ENCODE measurements around the gene PIK3CB.

DNA sequence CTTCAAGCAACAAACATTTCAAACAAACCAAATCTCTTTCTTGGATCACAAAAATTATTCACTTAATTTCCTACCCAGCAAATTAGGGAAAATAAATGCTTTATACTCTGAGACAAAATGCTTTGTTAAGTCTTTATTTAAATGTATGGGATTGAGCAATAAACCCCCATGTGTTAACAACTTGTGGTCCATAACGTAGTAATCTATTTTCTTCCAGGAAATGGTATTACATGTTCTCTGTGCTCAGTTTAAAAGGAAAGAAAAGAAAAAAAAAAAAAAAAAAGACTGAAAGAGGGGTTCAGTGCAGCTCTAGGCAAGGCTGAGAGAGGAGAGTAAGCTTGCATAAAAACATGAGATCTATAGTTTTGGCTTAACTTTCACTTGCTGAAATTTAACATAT, 102.3 kb downstream of the PIK3CB start:
- TF ChIP-seq, protein P1, sequence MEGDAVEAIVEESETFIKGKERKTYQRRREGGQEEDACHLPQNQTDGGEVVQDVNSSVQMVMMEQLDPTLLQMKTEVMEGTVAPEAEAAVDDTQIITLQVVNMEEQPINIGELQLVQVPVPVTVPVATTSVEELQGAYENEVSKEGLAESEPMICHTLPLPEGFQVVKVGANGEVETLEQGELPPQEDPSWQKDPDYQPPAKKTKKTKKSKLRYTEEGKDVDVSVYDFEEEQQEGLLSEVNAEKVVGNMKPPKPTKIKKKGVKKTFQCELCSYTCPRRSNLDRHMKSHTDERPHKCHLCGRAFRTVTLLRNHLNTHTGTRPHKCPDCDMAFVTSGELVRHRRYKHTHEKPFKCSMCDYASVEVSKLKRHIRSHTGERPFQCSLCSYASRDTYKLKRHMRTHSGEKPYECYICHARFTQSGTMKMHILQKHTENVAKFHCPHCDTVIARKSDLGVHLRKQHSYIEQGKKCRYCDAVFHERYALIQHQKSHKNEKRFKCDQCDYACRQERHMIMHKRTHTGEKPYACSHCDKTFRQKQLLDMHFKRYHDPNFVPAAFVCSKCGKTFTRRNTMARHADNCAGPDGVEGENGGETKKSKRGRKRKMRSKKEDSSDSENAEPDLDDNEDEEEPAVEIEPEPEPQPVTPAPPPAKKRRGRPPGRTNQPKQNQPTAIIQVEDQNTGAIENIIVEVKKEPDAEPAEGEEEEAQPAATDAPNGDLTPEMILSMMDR (conservative IDR thresholded peaks at IDR 0.05; ENCODE audit: low read depth, low read length) = no peak
- TF ChIP-seq EZH2 (IDR thresholded peaks at IDR 0.05; ENCODE audit: borderline replicate concordance, low read depth, low read length, poor library complexity, severe bottlenecking) = no peak

All from A673 (cell line).